ENCODE results near the gene ALG10.
A peak's percentile ranks its signal among the peaks of the same experiment; 100 is the strongest.
"Not testable (repeated sequence)": the region's sequence is repeated elsewhere in the genome, so short reads cannot be mapped to it uniquely, and the experiment has no call there.

The ALG10 gene

GRCh38 chr12:34022079-34022830, at the start of gene ALG10:
ALG10 (plus strand) TSS chr12:34022496; CDS start chr12:34022600, 104 bp downstream.
- Histone ChIP-seq H3K36me3 (ENCODE audit: control insufficient read depth, low read depth, low read length) (no peaks in the 10 kb centered on the region), H3K27me3 (ENCODE audit: control insufficient read depth, insufficient read depth, low read length) (no peaks in the 10 kb centered on the region), H3K9ac (ENCODE audit: low read length) (peak within 1 kb of the TSS; percentile 85), H3K27ac (ENCODE audit: low read length) (peak within 1 kb of the TSS; percentile 80), H3K9me3 (ENCODE audit: control insufficient read depth, low read depth, low read length) (no peaks in the 10 kb centered on the region), H3K4me1 (ENCODE audit: control insufficient read depth, low read depth, low read length) (peaks cover 4% of the 10 kb centered on the region), H3K4me3 (ENCODE audit: low read length) (peak within 1 kb of the TSS; percentile 89)

GRCh38 chr12:33972884-33973283, 49.4 kb upstream of the ALG10 start:
- H3K9me3 ChIP-seq (ENCODE audit: control insufficient read depth, low read depth, low read length); H3K4me3 ChIP-seq (ENCODE audit: low read length); H3K36me3 ChIP-seq (ENCODE audit: control insufficient read depth, low read depth, low read length); H3K9ac ChIP-seq (ENCODE audit: low read length); H3K27me3 ChIP-seq (ENCODE audit: control insufficient read depth, insufficient read depth, low read length); H3K27ac ChIP-seq (ENCODE audit: low read length); H3K4me1 ChIP-seq (ENCODE audit: control insufficient read depth, low read depth, low read length): not testable (repeated sequence)

- Histone ChIP-seq H3K36me3 (ENCODE audit: control insufficient read depth, low read depth, low read length) (no peaks in the 10 kb centered on the region), H3K4me3 (ENCODE audit: low read length) (no peak overlapping the region), H3K9me3 (ENCODE audit: control insufficient read depth, low read depth, low read length) (no peaks in the 10 kb centered on the region), H3K27ac (ENCODE audit: low read length) (no peak overlapping the region), H3K4me1 (ENCODE audit: control insufficient read depth, low read depth, low read length) (no peaks in the 10 kb centered on the region), H3K27me3 (ENCODE audit: control insufficient read depth, insufficient read depth, low read length) (no peaks in the 10 kb centered on the region), H3K9ac (ENCODE audit: low read length) (no peak overlapping the region)
Observed at GRCh38 chr12:33977887-33978286, 44.4 kb upstream of the ALG10 start.

- no peak overlapping the region for H3K4me3 ChIP-seq (ENCODE audit: low read length)
- no peaks in the 10 kb centered on the region for H3K36me3 ChIP-seq (ENCODE audit: control insufficient read depth, low read depth, low read length)
- no peaks in the 10 kb centered on the region for H3K27me3 ChIP-seq (ENCODE audit: control insufficient read depth, insufficient read depth, low read length)
- H3K27ac ChIP-seq (ENCODE audit: low read length): no peak overlapping the region
- H3K4me1 ChIP-seq (ENCODE audit: control insufficient read depth, low read depth, low read length): no peaks in the 10 kb centered on the region
- H3K9ac ChIP-seq (ENCODE audit: low read length): no peak overlapping the region
- H3K9me3 ChIP-seq (ENCODE audit: control insufficient read depth, low read depth, low read length): no peaks in the 10 kb centered on the region
Observed at GRCh38 chr12:33988197-33988805, 34.0 kb upstream of the ALG10 start.

- H3K4me1 ChIP-seq (ENCODE audit: control insufficient read depth, low read depth, low read length): no peaks in the 10 kb centered on the region
- H3K27ac ChIP-seq (ENCODE audit: low read length): no peak overlapping the region
- no peaks in the 10 kb centered on the region for H3K27me3 ChIP-seq (ENCODE audit: control insufficient read depth, insufficient read depth, low read length)
- H3K9me3 ChIP-seq (ENCODE audit: control insufficient read depth, low read depth, low read length): no peaks in the 10 kb centered on the region
- H3K4me3 ChIP-seq (ENCODE audit: low read length): no peak overlapping the region
- no peak overlapping the region for H3K9ac ChIP-seq (ENCODE audit: low read length)
- no peaks in the 10 kb centered on the region for H3K36me3 ChIP-seq (ENCODE audit: control insufficient read depth, low read depth, low read length)
Observed at GRCh38 chr12:33988913-33989312, 33.4 kb upstream of the ALG10 start.

- Histone ChIP-seq H3K4me3 (ENCODE audit: low read length) (no peak overlapping the region), H3K27me3 (ENCODE audit: control insufficient read depth, insufficient read depth, low read length) (no peaks in the 10 kb centered on the region), H3K36me3 (ENCODE audit: control insufficient read depth, low read depth, low read length) (no peaks in the 10 kb centered on the region), H3K9ac (ENCODE audit: low read length) (no peak overlapping the region), H3K9me3 (ENCODE audit: control insufficient read depth, low read depth, low read length) (no peaks in the 10 kb centered on the region), H3K4me1 (ENCODE audit: control insufficient read depth, low read depth, low read length) (peaks cover 6% of the 10 kb centered on the region), H3K27ac (ENCODE audit: low read length) (no peak overlapping the region)
Observed at GRCh38 chr12:33994857-33995808, 27.2 kb upstream of the ALG10 start.

- not testable (repeated sequence) for H3K36me3 ChIP-seq (ENCODE audit: control insufficient read depth, low read depth, low read length); H3K27me3 ChIP-seq (ENCODE audit: control insufficient read depth, insufficient read depth, low read length); H3K9ac ChIP-seq (ENCODE audit: low read length); H3K9me3 ChIP-seq (ENCODE audit: control insufficient read depth, low read depth, low read length); H3K4me3 ChIP-seq (ENCODE audit: low read length); H3K4me1 ChIP-seq (ENCODE audit: control insufficient read depth, low read depth, low read length); H3K27ac ChIP-seq (ENCODE audit: low read length)
Observed at GRCh38 chr12:34008835-34009234, 13.5 kb upstream of the ALG10 start.

- H3K27me3 ChIP-seq (ENCODE audit: control insufficient read depth, insufficient read depth, low read length): no peaks in the 10 kb centered on the region
- no peaks in the 10 kb centered on the region for H3K36me3 ChIP-seq (ENCODE audit: control insufficient read depth, low read depth, low read length)
- no peak overlapping the region for H3K9ac ChIP-seq (ENCODE audit: low read length)
- H3K4me1 ChIP-seq (ENCODE audit: control insufficient read depth, low read depth, low read length): peaks cover 2% of the 10 kb centered on the region
- H3K9me3 ChIP-seq (ENCODE audit: control insufficient read depth, low read depth, low read length): no peaks in the 10 kb centered on the region
- H3K4me3 ChIP-seq (ENCODE audit: low read length): no peak overlapping the region
- H3K27ac ChIP-seq (ENCODE audit: low read length): no peak overlapping the region
Observed at GRCh38 chr12:34016361-34016760, 5.9 kb upstream of the ALG10 start.

GRCh38 chr12:34021071-34021470, 1.2 kb upstream of the ALG10 start:
- H3K27ac ChIP-seq (ENCODE audit: low read length): no peak overlapping the region
- no peak overlapping the region for H3K9ac ChIP-seq (ENCODE audit: low read length)
- no peak overlapping the region for H3K4me3 ChIP-seq (ENCODE audit: low read length)
- no peaks in the 10 kb centered on the region for H3K36me3 ChIP-seq (ENCODE audit: control insufficient read depth, low read depth, low read length)
- H3K9me3 ChIP-seq (ENCODE audit: control insufficient read depth, low read depth, low read length): no peaks in the 10 kb centered on the region
- no peaks in the 10 kb centered on the region for H3K27me3 ChIP-seq (ENCODE audit: control insufficient read depth, insufficient read depth, low read length)
- peaks cover 4% of the 10 kb centered on the region for H3K4me1 ChIP-seq (ENCODE audit: control insufficient read depth, low read depth, low read length)

GRCh38 chr12:34027661-34028060, 5.4 kb downstream of the ALG10 start:
- H3K27ac ChIP-seq (ENCODE audit: low read length); H3K9ac ChIP-seq (ENCODE audit: low read length); H3K36me3 ChIP-seq (ENCODE audit: control insufficient read depth, low read depth, low read length): not testable (repeated sequence)

GRCh38 chr12:34030591-34030990, 8.3 kb downstream of the ALG10 start:
- no peaks in the 10 kb centered on the region for H3K9me3 ChIP-seq (ENCODE audit: control insufficient read depth, low read depth, low read length)
- H3K27ac ChIP-seq (ENCODE audit: low read length): no peak overlapping the region
- no peaks in the 10 kb centered on the region for H3K36me3 ChIP-seq (ENCODE audit: control insufficient read depth, low read depth, low read length)
- no peak overlapping the region for H3K4me3 ChIP-seq (ENCODE audit: low read length)
- H3K27me3 ChIP-seq (ENCODE audit: control insufficient read depth, insufficient read depth, low read length): no peaks in the 10 kb centered on the region
- no peak overlapping the region for H3K9ac ChIP-seq (ENCODE audit: low read length)
- no peaks in the 10 kb centered on the region for H3K4me1 ChIP-seq (ENCODE audit: control insufficient read depth, low read depth, low read length)

More at GRCh38 chr12:34027661-34028060, 5.4 kb downstream of the ALG10 start:
- not testable (repeated sequence) for H3K9me3 ChIP-seq (ENCODE audit: control insufficient read depth, low read depth, low read length); H3K27me3 ChIP-seq (ENCODE audit: control insufficient read depth, insufficient read depth, low read length); H3K4me1 ChIP-seq (ENCODE audit: control insufficient read depth, low read depth, low read length); H3K4me3 ChIP-seq (ENCODE audit: low read length)
